ENCODE data around the gene ALG8. TPM values are rescaled to one million over a fixed set of nuclear protein-coding genes. Genes with fewer than 3 reads are reported as not detected.
"Not testable (repeated sequence)": the region's sequence is repeated elsewhere in the genome, so short reads cannot be mapped to it uniquely, and the experiment has no call there.

The ALG8 gene
- 10 to 100 TPM; 30.6 to 74.1 (median 41.9) TPM for total RNA-seq

DNA sequence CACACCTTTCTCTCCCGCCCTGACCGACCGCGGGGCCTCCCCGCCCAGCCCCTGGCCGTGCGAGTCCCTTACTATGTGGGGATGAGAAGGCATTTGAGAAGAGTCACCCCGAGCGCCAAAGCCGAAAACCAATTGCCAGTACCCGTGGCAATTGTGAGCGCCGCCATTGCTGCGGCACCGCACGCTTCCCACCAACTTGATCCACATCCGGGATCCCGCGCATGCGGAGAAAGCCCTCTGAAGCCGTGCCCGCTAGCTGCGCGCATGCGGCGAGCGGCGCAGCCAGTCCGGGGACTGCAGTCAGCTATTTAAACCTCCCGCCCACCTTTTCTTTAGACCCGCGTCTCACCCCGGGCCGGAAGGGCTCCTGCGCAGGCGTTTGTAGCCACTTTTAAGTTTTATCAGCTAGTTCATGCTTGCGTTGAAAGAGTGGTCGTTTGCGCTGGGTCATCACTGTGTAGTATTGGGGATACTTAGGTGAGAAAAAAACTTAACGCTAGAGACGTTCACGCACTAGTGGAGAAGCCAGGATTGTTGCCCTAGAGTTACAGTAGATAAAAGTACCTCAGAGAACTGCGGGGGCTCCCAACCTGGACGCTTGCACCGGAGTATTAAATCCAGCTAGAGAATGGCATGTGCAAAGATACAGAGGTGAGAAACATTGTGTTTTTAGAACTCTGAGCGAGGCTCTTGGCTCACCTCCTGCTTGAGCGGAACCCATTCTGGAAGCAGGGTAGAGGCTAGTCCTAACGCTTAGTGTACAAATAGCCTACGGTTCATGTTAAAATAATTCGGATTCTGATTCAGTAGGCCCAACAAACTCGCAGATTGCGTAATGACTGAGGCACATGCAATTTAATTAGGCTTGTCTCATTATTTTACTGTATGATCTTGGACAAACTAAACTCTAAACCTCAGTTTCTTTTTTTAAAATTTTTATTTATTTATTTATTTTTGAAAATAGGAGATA is at the start of gene ALG8:
Gene ALG8, minus strand, starts transcription at position 205 of the 970 bp plus-strand sequence. Its CDS starts 38 bp downstream, at position 167.
- ATAC-seq (replicated peaks in 6 of 8): peak; percentile 92 to 100 (median 98)
- in situ Hi-C loops (cut with MboI; ENCODE audit: low pct_unique_long_range_greater_than_20kb in 2 of 9, low sequenced_read_pairs in 9 of 9, unreplicated experiment in 9 of 9): no loop called here
- 0 to 29% (median 2%) methylated on average over 4 to 30 of the region's 52 CpGs for WGBS, 10 experiments

DNA sequence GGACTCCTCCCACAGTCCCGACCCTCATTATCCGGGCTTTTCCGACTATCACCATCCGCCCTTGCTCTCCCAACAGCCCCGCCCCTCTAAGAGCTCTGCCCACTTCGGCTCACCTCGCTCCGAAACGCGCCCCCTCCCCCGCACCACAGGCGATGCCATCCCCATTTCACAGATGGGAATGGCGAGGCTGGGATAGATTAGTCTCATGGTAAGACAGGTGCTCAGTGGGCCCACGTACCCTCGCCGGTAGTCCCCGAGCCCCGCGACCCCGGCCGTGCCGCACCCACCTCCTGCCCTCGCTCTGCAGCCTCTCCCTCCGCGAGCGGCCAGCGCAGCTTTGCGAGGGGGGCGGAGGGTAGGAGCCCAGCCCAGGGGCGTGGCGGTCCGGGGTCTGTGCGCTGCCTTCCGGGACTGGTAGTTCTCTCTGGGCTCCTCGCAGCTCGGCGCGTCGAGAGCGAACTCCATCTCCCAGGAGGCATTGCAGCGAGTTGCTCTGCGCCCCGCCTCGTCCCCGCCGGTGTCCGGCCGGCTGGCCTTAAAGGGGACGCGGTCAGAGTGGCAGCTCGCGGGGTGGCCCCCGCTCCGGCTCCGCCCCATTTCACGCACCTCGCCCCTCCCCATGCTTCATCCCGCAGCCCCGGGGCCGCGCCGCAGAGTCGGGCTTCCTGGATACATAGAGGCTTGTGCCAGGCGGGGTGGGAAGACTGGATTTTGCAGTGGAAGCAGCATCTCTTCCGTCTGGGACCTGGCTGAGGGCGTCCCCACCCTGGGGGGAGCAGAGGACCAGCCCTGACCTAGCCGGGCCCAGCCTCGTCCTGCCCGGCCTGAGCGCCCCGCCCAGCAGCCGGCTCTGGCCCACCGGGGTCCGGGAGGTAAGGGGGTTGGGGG is 49.1 kb upstream of the ALG8 start, which contains the start of the genes KCTD21 and USP35:
Gene KCTD21, minus strand, starts transcription at position 341 of the 888 bp plus-strand sequence. CDS start 14,072 bp downstream, outside the sequence.
Gene USP35, plus strand, starts transcription at position 634 of the 888 bp plus-strand sequence. CDS start 7,327 bp downstream, outside the sequence.
- Histone ChIP-seq H3K4me3 (peak within 1 kb of the TSS; percentile 66 to 95 (median 80)), H3K27ac (no peak within 1 kb of the TSS), H3K4me1 (replicated peaks in 1 of 2) (peaks cover 14 to 21% of the 10 kb centered on the region in 2 donors)
- peak; percentile 88 to 96 (median 94) for ATAC-seq (replicated peaks in 6 of 8)
- in situ Hi-C loops (cut with MboI; ENCODE audit: low pct_unique_long_range_greater_than_20kb in 2 of 9, low sequenced_read_pairs in 9 of 9, unreplicated experiment in 9 of 9): no loop called here
- WGBS, 10 experiments: 0 to 3% methylated on average over 2 to 8 of the region's 74 CpGs; no CpG with 5 or more reads in 8 of the 10 experiments

More for the DNA sequence above, at the start of gene ALG8:
- H3K4me3 ChIP-seq: peak within 1 kb of the TSS; percentile 70 to 91 (median 81)
- peak within 1 kb of the TSS; percentile 67 to 88 for H3K27ac ChIP-seq
- peaks cover 0 to 6% of the 10 kb centered on the region in 2 donors for H3K4me1 ChIP-seq (replicated peaks in 1 of 2)

DNA sequence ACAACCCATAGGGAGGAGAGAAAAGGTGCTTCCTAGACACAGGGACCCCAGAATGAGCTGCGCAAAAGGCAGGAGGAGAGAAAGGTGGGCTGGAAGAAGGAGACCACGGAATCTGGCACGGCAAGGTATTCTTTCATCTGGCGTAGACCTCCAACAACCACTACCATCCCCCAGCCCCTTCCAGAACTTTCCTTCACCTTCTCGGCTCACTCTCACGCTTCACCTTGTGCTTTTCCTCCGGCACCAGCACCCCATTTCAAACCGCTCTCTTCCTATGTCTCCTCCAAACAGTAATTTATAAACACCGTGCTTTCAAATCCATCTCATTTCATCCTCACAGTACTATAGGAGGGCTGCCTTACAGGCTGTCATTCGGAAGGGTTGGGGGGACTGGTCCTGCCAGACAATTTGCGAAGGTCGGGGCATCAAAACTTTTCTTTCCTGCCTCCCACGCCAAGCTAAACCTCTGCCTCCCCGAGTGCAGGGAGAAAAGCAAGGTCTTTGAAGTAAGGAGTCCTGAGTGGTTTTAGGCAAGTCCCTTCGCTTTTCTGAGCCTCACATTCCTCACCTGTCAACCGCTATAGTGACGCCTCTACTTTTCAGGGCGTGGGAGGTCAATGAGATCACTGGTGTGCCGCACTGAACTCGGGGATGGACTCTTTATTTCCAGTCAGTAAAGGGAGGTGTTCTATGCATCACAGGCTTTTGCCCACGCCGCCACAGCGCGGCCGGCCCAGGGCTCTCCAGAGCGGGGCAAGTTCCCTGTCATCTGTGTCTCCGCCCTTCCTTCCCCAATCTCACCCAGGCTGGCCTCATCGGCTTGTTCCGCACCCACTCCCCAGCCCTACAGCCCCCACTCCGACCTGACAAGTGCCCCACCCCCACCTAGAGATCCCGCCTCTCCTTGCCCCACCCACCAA is 48.2 kb upstream of the ALG8 start:
- peak overlapping the region; percentile 66 to 95 (median 80) for H3K4me3 ChIP-seq
- peak in 3 of 8 experiments; percentile 34 to 37 (median 36) for ATAC-seq (replicated peaks in 6 of 8)
- in situ Hi-C loops (cut with MboI; ENCODE audit: low pct_unique_long_range_greater_than_20kb in 2 of 9, low sequenced_read_pairs in 9 of 9, unreplicated experiment in 9 of 9): no loop called here
- peaks cover 14 to 21% of the 10 kb centered on the region in 2 donors for H3K4me1 ChIP-seq (replicated peaks in 1 of 2)
- H3K27ac ChIP-seq: no peak overlapping the region
- 0 to 73% (median 38%) methylated on average over 1 to 15 of the region's 31 CpGs for WGBS, 10 experiments

DNA sequence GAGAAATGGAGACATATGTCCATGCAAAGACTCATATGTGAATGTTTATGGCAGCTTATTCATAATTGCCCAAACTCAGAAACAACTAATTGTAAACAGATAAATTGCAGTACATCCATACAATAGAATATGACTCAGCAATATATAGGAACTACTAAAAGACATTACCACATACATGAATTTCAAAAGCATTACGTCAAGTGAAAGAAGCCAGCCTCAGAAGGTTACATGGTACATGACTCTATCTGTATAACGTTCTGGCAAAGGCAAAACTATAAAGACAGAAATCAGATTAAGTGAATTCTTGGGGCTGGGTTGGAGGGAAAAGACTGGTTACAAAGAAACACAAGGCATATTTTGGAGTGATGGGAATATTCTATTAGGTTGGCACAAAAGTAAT is 41.8 kb upstream of the ALG8 start:
- in situ Hi-C loops (cut with MboI; ENCODE audit: low pct_unique_long_range_greater_than_20kb in 2 of 9, low sequenced_read_pairs in 9 of 9, unreplicated experiment in 9 of 9): no loop called here
- no peak overlapping the region for H3K27ac ChIP-seq
- H3K4me1 ChIP-seq (replicated peaks in 1 of 2): no peaks in the 10 kb centered on the region
- 31 to 82% (median 80%) methylated on average over 1 to 2 of the region's 2 CpGs; no CpG with 5 or more reads in 5 of the 10 experiments for WGBS, 10 experiments
- H3K4me3 ChIP-seq: no peak overlapping the region
- ATAC-seq (replicated peaks in 6 of 8): peak in 2 of 8 experiments; percentile 21 to 65

DNA sequence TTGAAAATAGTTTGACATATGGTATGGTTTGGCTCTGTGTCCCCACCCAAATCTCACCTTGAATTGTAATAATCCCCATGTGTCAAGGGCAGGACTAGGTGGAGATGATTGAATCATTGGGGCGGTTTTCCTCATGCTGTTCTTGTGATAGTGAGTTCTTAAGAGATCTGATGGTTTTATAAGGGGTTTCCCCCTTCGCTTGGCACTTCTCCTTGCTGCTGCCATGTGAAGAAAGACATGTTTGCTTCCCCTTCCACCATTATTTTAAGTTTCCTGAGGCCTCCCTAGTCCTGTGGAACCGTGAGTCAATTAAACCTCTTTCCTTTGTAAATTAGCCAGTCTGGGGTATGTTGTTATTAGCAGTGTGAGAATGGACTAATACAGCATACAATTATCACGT is 41.3 kb upstream of the ALG8 start:
- Histone ChIP-seq H3K4me1 (replicated peaks in 1 of 2) (no peaks in the 10 kb centered on the region), H3K4me3 (no peak overlapping the region), H3K27ac (no peak overlapping the region)
- in situ Hi-C loops (cut with MboI; ENCODE audit: low pct_unique_long_range_greater_than_20kb in 2 of 9, low sequenced_read_pairs in 9 of 9, unreplicated experiment in 9 of 9): no loop called here
- 69 to 100% (median 86%) methylated on average over 1 to 3 of the region's 4 CpGs; no CpG with 5 or more reads in 4 of the 10 experiments for WGBS, 10 experiments
- ATAC-seq (replicated peaks in 6 of 8): no peak

DNA sequence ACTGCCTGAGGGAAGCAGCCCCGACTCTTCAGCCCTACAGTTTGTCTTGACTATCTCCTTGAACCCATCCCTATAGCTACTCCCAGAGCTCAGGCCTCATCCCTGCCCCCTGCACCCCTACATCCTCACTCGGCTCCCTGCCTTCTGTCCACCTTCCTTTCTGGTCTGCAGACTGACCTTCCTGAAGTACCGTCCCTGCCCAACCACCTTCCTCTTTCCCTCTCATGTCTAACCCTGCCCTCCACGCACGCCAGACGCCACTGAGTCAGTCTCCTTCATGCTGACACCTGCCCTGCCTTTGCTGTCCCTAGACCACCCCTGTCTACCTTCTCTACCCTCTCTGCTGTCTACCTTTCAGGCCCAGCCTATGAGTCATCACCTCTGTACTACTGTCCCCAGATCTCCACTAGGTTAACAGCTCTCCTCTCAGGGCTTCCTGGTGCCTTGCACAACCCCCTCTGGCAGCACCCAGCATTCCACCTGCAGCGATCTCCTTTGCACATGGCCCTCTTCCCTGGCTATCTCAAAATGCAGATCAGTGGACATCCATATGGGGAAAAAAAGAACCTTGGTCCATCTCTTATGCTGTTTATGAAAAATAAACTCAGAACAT is 40.1 kb upstream of the ALG8 start:
- Histone ChIP-seq H3K4me1 (replicated peaks in 1 of 2) (no peaks in the 10 kb centered on the region), H3K27ac (no peak overlapping the region), H3K4me3 (no peak overlapping the region)
- in situ Hi-C loops (cut with MboI; ENCODE audit: low pct_unique_long_range_greater_than_20kb in 2 of 9, low sequenced_read_pairs in 9 of 9, unreplicated experiment in 9 of 9): no loop called here
- ATAC-seq (replicated peaks in 6 of 8): no peak
- 74 to 100% (median 88%) methylated on average over 1 to 5 of the region's 7 CpGs; no CpG with 5 or more reads in 3 of the 10 experiments for WGBS, 10 experiments

DNA sequence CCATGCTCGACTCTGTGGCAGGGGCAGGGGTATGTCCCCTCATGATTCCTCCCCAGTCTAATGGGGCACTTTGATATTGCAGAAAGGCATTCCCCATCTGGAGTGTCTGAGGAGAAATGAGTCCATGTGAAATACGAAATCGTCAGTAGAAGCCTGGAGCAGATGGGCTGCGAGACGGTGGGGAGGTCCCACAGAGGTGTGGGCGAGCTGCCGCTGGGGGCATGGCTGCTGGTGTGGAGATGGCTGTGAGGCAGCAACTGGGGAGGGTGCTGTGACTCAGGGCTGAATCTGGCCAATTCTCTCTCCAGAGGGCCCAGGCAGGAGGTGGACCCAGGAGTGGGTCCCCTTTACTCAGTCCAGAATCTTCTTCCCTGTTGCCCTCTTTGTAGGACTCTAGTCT is 37.8 kb upstream of the ALG8 start:
- in situ Hi-C loops (cut with MboI; ENCODE audit: low pct_unique_long_range_greater_than_20kb in 2 of 9, low sequenced_read_pairs in 9 of 9, unreplicated experiment in 9 of 9): no loop called here
- no peak overlapping the region for H3K4me3 ChIP-seq
- whole genome bisulfite sequencing, 10 experiments: 0 to 100% (median 84%) methylated on average over 1 to 4 of the region's 7 CpGs; no CpG with 5 or more reads in 4 of the 10 experiments
- no peak overlapping the region for H3K27ac ChIP-seq
- no peaks in the 10 kb centered on the region for H3K4me1 ChIP-seq (replicated peaks in 1 of 2)
- ATAC-seq (replicated peaks in 6 of 8): no peak

DNA sequence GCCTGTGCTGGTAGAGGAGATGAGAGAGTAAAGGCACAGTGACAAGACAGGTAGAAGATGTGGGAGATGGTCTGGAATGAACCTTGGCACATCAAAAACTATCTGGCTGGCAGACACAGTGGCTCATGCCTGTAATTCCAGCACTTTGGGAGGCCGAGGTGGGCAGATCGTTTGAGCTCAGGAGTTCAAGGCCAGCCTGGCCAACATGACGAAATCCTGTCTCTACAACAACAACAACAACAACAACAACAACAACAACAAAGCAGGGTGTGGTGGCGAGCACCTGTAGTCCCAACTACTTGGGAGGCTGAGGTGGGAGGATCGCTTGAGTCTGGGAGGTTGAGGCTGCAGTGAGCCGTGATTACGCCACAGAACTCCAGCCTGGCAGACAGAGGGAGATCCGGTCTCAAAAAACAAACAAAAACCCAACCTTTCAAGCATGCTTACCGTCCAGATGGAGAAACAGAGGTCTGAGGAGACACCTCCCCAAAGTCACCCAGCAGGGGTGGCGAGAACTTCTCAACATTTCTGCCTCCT is 37.2 kb upstream of the ALG8 start:
- in situ Hi-C loops (cut with MboI; ENCODE audit: low pct_unique_long_range_greater_than_20kb in 2 of 9, low sequenced_read_pairs in 9 of 9, unreplicated experiment in 9 of 9): no loop called here
- no peak overlapping the region for H3K4me3 ChIP-seq
- WGBS, 10 experiments: 85 to 100% (median 100%) methylated on average over 1 to 5 of the region's 10 CpGs; no CpG with 5 or more reads in 3 of the 10 experiments
- H3K4me1 ChIP-seq (replicated peaks in 1 of 2): no peaks in the 10 kb centered on the region
- ATAC-seq (replicated peaks in 6 of 8): no peak
- no peak overlapping the region for H3K27ac ChIP-seq

DNA sequence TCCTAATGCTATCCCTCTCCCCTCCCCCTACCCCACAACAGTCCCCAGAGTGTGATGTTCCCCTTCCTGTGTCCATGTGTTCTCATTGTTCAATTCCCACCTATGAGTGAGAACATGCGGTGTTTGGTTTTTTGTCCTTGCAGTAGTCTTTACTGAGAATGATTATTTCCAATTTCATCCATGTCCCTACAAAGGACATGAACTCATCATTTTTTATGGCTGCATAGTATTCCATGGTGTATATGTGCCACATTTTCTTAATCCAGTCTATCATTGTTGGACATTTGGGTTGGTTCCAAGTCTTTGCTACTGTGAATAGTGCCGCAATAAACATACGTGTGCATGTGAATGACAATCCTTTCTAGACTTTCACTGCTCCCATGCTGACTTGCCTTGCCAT is 36.4 kb upstream of the ALG8 start:
- H3K27ac ChIP-seq; ATAC-seq (replicated peaks in 6 of 8); in situ Hi-C loops (cut with MboI; ENCODE audit: low pct_unique_long_range_greater_than_20kb in 2 of 9, low sequenced_read_pairs in 9 of 9, unreplicated experiment in 9 of 9); H3K4me1 ChIP-seq (replicated peaks in 1 of 2); H3K4me3 ChIP-seq: not testable (repeated sequence)
- 100% methylated on average over 1 to 2 of the region's 3 CpGs; no CpG with 5 or more reads in 7 of the 10 experiments for WGBS, 10 experiments

DNA sequence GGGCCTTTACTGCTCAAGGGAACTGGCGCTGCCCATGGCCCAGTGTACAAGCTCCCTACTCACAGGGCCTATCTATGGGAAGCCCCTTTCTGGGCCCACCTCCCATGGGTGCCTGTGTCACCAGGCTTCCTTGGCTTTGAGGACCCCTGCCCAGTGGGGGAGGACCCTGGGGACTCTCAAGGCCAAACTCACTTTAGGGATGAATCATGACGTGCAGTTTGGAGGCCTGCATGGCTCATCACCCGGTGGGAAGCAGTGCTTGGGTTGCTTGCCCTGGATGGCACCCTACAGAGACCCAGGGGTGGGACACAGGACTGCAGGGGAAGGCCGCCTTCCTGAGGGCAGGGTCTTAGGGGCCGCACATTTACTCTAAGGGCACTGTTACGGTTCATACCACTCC is 32.5 kb upstream of the ALG8 start:
- in situ Hi-C loops (cut with MboI; ENCODE audit: low pct_unique_long_range_greater_than_20kb in 2 of 9, low sequenced_read_pairs in 9 of 9, unreplicated experiment in 9 of 9): no loop called here
- H3K4me1 ChIP-seq (replicated peaks in 1 of 2): peaks cover 0 to 3% of the 10 kb centered on the region in 2 donors
- 60 to 100% (median 100%) methylated on average over 1 to 5 of the region's 6 CpGs; no CpG with 5 or more reads in 4 of the 10 experiments for WGBS, 10 experiments
- H3K27ac ChIP-seq: no peak overlapping the region
- ATAC-seq (replicated peaks in 6 of 8): no peak
- no peak overlapping the region for H3K4me3 ChIP-seq

DNA sequence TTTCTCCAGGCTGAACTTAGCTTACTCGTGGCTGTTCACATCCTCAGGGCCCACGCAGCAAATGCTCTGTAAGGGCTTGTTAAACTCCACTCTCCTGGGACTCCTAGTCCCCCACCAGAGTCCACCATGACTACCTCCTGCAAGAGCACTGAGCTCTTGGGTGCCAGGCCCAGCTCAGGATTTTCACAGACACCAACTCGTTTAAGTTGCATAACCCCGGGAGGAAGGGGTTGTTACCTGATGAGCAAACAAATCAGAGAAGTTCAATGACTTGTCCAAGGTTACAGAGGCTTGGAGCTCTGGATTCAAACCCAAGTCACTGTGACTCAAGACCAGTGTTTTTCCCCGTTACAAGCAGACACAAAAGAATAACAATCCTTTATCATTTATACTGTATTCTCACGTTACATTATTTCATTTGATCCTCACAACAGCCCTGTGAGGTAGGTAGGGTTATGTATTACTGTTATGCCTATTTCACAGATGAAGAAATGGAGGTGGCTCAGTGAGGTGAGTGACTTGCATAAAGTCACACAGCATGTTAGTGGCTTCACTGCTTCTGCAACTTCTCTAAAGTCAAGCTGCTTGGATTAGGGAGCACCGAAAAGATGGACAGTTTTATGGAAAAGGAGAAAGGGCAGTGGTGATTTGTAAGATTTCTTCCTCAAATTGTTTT is 31.6 kb upstream of the ALG8 start:
- Histone ChIP-seq H3K27ac (no peak overlapping the region), H3K4me1 (replicated peaks in 1 of 2) (peaks cover 0 to 3% of the 10 kb centered on the region in 2 donors), H3K4me3 (no peak overlapping the region)
- 69 to 100% (median 89%) methylated on average over 1 to 7 of the region's 7 CpGs; no CpG with 5 or more reads in 2 of the 10 experiments for WGBS, 10 experiments
- in situ Hi-C loops (cut with MboI; ENCODE audit: low pct_unique_long_range_greater_than_20kb in 2 of 9, low sequenced_read_pairs in 9 of 9, unreplicated experiment in 9 of 9): no loop called here
- ATAC-seq (replicated peaks in 6 of 8): no peak
